NCI-H1048 (cell line): ENCODE data around the gene CEACAM7.
"Not testable (repeated sequence)": the region's sequence is repeated elsewhere in the genome, so short reads cannot be mapped to it uniquely, and the experiment has no call there.

ENCODE experiments used
- DNase-seq: peaks from one replicate; lab custom pipeline; 2025; lab: John Stamatoyannopoulos, UW

Gene CEACAM7

GRCh38 chr19:41688098-41688497 lies at the start of gene CEACAM7:
TSS of gene CEACAM7 (minus strand) at chr19:41688270. CDS start at chr19:41688165, 105 bp downstream.
- no peak for DNase-seq

- no peak for DNase-seq
These were observed 47.1 kb upstream of the CEACAM7 start for GRCh38 chr19:41735071-41735600.

GRCh38 chr19:41734585-41734984 lies 46.5 kb upstream of the CEACAM7 start:
- no peak for DNase-seq

GRCh38 chr19:41734156-41734555 lies 46.1 kb upstream of the CEACAM7 start:
- DNase-seq = no peak

- no peak for DNase-seq
These were observed 38.4 kb upstream of the CEACAM7 start for GRCh38 chr19:41726493-41726892.

GRCh38 chr19:41720103-41720502 lies 32.0 kb upstream of the CEACAM7 start:
- DNase-seq = no peak

- DNase-seq = no peak
These were observed 30.7 kb upstream of the CEACAM7 start for GRCh38 chr19:41718761-41719160.

GRCh38 chr19:41714598-41714997 lies 26.5 kb upstream of the CEACAM7 start:
- DNase-seq = no peak

GRCh38 chr19:41711376-41712261 lies 23.5 kb upstream of the CEACAM7 start:
- DNase-seq = no peak

- no peak for DNase-seq
These were observed 22.0 kb upstream of the CEACAM7 start for GRCh38 chr19:41709951-41710645.

GRCh38 chr19:41709516-41709915 lies 21.4 kb upstream of the CEACAM7 start:
- DNase-seq = not testable (repeated sequence)

GRCh38 chr19:41708481-41708880 lies 20.4 kb upstream of the CEACAM7 start, which contains the start of gene CEACAM5:
TSS of gene CEACAM5 (plus strand) at chr19:41708626. CDS start at chr19:41708732, 106 bp downstream.
- no peak for DNase-seq

GRCh38 chr19:41707871-41708371 lies 19.9 kb upstream of the CEACAM7 start:
- no peak for DNase-seq

- DNase-seq = no peak
These were observed 19.4 kb upstream of the CEACAM7 start for GRCh38 chr19:41707502-41707812.

- DNase-seq = no peak
These were observed 18.9 kb upstream of the CEACAM7 start for GRCh38 chr19:41706741-41707501.

- DNase-seq = no peak
These were observed 17.5 kb upstream of the CEACAM7 start for GRCh38 chr19:41705393-41706174.

GRCh38 chr19:41703602-41704293 lies 15.7 kb upstream of the CEACAM7 start:
- DNase-seq = no peak

- no peak for DNase-seq
These were observed 14.1 kb upstream of the CEACAM7 start for GRCh38 chr19:41702171-41702651.

GRCh38 chr19:41701401-41702075 lies 13.5 kb upstream of the CEACAM7 start:
- DNase-seq = no peak
